HG03095 (cell line): ENCODE measurements around the gene UNC13A.
"Not testable (repeated sequence)": the region's sequence is repeated elsewhere in the genome, so short reads cannot be mapped to it uniquely, and the experiment has no call there.

Experiments
- ATAC-seq: cut with Tn5 transposase; IDR thresholded peaks from one replicate; pipeline ENCODE4 v1.9.1; 2021; ENCODE audit warnings: moderate library complexity; ENCODE audit not compliant: unreplicated experiment

UNC13A gene

DNA sequence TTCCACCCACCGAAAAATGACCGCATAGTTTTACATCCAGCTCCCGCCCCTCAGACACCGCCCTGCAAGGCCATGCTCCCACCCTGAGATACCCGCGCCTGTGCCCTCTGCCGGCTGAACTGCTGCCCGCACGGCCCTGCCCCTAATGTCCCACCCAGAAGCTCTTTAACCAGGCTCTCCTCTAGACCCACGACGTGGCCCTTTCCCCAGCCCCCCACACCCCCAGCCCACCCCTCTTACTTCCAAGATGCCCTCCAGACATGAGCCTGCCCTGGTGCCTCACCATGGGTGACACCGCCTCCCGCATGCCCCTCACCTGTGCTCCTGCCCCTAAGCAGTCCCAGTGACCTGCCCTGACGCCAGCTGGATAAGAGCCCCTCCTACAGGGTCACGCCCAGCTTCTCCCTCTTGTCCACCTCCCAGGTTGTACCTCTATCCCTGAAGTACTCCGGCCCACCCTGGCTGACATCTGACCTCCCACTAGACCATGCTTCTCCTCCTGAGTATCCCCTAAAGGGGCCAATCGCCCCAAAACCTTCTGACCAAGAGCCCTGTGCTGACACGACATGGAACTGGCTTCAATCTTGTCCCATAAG is 81.5 kb downstream of the UNC13A start:
- ATAC-seq: no peak

DNA sequence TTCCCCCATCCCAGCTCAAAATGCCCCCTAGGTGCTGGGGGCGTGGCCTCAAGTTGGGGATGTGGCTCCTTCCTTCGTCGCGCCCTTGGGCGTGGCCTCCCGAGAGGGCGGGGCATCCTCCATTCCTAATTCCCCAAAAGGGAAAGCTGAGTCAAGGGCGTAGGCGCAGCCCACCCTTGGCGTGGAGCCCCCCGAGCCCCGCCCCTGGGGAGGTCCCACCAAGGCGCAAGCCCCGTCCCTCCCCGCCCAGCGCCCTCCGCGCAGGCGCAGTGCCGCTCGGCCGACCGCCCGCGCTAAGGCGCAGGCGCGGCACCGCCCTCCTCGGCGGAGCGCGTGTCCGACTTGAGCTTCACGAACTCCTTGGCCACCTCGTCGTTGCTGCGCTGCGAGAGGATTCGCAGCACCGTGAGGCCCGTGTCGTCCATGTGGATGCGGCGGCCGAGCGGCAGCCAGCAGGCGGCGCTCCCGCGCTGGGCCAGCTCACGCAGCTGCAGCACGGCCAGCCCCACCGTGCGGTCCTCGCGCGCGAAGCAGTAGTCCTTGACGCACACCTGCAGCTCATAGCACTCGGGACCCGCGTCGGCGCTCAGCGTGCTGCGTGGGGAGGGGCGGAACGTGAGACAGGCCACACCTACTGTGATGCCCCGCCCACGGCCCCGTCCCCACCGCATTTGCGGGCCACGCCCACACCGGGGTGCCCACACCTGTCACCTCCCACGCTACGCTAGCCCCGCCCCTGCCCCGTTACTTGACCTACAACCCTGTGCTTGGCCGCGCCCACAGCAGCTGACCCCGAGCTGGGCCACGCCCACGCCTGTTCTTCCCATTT is 82.2 kb downstream of the UNC13A start:
- ATAC-seq: peak; percentile 56

DNA sequence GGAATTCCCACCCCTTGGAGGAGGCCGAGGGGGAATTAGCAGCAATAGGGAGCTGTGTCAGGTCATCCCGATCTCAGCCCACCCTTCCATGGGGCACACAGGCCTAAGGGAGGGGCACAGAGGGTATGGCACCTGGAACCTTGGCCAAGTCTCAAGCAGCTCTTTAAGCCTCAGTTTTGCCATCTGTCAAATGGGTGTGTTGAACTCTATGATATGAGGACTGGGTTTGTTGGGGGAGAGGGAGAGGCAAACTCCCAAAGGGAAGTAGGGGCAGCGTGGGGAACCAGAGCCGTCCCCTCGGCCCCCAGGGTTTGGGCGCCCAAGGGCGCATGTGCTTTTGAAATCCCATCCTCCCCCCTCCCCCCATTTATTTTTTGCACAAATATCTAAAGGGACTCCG is 83.0 kb downstream of the UNC13A start:
- no peak for ATAC-seq

- no peak for ATAC-seq
Observed at GRCh38 chr19:17604372-17605025, 83.7 kb downstream of the UNC13A start.

- no peak for ATAC-seq
Observed at GRCh38 chr19:17602872-17603510, 85.2 kb downstream of the UNC13A start.

DNA sequence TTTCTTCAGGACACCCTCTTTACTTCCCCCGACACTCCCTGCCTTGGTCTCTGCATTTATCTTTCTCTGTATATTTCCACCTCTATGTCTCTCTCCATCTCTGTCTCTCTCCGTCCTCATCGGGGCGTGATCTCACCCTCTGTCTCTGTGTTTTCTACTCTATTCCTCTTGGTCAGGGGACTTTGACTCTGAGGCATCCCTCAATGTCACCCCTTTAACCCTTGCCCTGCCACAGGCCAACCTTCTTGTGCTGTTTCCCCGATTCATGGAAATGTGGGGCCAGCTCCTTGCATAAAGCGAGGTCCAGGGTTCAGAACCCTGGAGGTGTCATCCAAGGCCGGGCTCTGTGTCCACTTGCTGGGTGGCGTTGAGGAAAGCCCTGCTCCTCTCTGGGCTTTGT is 85.9 kb downstream of the UNC13A start:
- ATAC-seq: no peak

DNA sequence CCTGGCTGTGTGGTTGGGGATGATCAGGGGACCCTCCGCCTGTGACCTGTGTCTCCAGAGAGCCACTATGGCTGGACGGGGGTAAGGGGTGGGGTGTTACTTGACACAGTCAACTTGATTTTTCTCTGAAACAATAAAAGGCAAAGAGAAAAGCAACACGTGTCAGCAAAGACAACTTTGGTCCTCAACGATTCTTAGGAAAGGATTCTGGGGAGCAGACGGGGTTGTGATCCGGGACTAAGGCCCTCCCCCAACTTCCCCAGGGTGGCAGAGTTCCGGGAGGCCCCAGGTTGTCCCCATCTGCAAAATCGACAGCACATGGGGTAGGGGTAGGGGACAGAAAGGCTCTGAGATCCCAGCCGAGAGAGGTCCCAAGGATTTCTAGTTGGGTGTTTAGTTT is 86.5 kb downstream of the UNC13A start:
- ATAC-seq: no peak

DNA sequence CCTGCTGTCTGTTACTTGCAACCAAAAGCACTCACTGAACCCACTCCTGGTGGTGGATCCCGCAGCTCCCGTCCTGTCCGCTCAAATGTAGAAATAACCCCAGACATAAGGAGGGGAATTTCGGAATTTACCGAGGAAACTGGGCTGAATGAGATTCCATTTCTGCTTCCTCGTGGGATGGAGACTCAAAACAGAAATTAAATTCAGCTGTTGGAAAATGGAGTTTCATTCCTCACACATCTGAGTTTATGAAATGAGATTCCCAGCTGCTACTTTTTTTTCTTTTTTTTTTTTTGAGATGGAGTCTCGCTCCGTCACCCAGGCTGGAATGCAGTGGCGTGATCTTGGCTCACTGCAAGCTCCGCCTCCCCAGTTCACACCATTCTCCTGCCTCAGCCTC is 88.4 kb downstream of the UNC13A start:
- ATAC-seq: no peak

- ATAC-seq: no peak
Observed at GRCh38 chr19:17598953-17599352, 89.2 kb downstream of the UNC13A start.

DNA sequence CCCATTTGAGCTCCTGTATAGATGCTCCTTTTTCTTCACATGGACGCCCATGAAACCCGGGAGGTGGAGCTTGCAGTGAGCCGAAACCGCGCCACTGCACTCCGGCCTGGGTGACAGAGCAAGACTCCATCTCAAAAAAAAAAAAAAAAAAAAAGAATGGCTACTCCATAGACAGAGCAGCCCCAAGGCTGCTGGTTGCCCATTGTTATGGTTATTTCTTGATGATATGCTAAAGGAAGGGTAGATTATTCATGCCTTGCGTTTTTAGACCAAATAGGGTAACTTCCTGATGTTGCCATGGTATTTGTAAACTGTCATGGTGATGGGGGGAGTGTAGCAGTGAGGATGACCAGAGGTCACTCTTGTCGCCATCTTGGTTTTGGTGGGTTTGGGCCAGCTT is 90.1 kb downstream of the UNC13A start:
- not testable (repeated sequence) for ATAC-seq

DNA sequence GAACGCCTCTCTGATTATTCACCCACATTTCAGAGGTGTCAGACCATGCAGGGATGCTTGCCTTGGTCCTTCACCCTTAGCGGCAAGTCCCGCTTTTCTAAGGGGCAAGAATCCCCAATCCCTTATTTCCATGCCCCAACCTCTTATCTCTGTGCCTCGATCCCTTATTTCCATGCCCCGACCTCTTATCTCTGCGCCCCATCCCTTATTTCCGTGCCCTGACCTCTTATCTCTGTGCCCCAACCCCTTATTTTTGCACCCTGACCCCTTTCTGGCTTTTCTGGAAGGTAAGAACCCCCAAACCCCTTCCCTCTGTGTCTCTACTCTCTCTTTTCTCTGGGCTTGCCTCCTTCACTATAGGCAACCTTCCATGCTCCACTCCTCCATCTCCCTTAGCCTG is 93.9 kb downstream of the UNC13A start:
- ATAC-seq: not testable (repeated sequence)

- ATAC-seq: no peak
Observed at GRCh38 chr19:17590866-17591265, 97.3 kb downstream of the UNC13A start.

- ATAC-seq: not testable (repeated sequence)
Observed at GRCh38 chr19:17585395-17585794, 102.8 kb downstream of the UNC13A start.

GRCh38 chr19:17584132-17584531 is 104.0 kb downstream of the UNC13A start:
- ATAC-seq: no peak

- no peak for ATAC-seq
Observed at GRCh38 chr19:17582613-17583012, 105.5 kb downstream of the UNC13A start.

- ATAC-seq: no peak
Observed at GRCh38 chr19:17581211-17581874, 106.8 kb downstream of the UNC13A start.

DNA sequence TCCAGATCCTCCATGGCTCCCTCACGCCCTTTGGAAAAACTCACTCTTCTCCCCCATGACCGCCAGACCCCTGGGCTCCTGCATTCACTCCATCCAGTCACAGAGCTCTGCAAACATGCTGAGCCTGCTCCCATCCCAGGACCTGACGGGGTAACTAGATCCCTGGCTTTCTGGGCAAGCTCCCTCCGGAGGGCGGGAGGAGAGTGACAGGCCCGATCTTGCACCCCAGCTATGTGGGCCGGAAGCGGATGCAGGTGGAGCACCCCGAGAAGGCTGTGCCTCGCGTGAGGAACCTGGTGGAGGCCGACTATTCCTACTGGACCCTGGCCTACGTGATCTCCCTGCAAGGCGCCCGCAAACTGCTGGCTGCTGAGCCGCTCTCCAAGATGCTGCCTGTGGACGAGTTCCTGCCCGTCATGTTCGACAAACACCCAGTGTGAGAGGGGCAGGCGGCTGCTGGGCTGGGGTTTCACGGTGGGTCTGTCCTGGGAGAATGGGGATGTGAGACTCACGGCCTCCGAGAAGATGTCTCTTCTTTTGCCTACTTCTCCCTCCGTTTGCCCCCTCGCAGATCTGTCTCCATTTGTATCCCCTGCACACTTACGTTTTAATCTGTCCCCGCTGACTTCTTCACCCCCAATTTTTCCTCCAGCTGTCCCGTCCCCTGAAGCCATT is 107.5 kb downstream of the UNC13A start:
- ATAC-seq: no peak

GRCh38 chr19:17579661-17580244 is 108.4 kb downstream of the UNC13A start:
- no peak for ATAC-seq

DNA sequence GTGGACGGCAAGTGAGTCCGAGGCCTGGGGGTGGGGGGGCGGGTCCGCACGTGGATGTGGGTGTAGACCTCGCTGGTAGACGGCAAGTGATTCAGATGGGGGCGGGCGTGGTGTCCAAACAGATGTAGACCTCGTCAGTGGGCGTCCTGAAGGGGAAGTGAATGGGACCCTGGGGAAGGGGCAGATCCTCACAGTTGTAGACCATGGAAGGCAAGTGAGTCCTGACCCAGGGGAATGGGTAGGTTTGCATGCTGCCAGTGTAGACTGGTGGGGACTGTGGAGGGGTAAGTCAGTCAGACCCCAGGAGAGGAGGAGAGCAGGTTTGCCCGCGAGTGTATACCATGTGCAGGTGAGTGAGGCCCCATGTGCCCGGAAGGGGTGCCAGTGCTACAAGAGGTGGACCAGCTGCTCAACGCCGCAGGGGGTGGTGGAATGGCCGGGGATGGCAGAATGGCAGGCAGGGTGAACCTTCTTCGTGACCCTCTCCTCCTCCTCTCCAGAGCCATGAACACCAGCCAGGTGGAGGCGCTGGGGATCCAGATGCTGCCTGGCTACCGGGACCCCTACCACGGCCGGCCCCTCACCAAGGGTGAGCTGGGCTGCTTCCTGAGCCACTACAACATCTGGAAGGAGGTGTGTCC is 110.6 kb downstream of the UNC13A start:
- no peak for ATAC-seq
